Left colon (tissue), 2 donors: ENCODE results near the gene SHB. TPM values are rescaled to one million over a fixed set of nuclear protein-coding genes. Genes with fewer than 3 reads are reported as not detected.

ENCODE experiments used
- ATAC-seq: fragments of 200-7000 bp; cut with Tn5 transposase; one replicate; pipeline ENCODE4 v1.9.1; 2020; ENCODE audit warnings: mild to moderate bottlenecking, moderate library complexity
- DNase-seq, 2 donors: peaks; one replicate each; pipeline ENCODE4 v3.0.0-alpha.2; 2020
- intact Hi-C, 2 donors: fragments of 100-400 bp; cut with DNase I in 1 of 2; cut with micrococcal nuclease in 1 of 2; formaldehyde crosslinking; loops; one replicate each; pipeline versions ENCODE4 v1.11.2 to v1.14.0; 2022; cut with DNase I, micrococcal nuclease
- total RNA-seq, 2 donors: library from RNA; stranded (reverse); fragmentation: NEBNext Ultra II Directional; extraction: Animal tissue kit (Norgen Biotek cat#: 25700); gene quantifications; one replicate each; pipeline ENCODE4 v1.2.1, GENCODE V29; 2021
- donor health status: DM: no; HTN: no; CAD: no.
- donor health status: DM: yes; HTN: yes; CAD: no.

The SHB gene
- total RNA-seq, 2 donors from 2014 or later: 19.6 to 26.2 TPM

DNA sequence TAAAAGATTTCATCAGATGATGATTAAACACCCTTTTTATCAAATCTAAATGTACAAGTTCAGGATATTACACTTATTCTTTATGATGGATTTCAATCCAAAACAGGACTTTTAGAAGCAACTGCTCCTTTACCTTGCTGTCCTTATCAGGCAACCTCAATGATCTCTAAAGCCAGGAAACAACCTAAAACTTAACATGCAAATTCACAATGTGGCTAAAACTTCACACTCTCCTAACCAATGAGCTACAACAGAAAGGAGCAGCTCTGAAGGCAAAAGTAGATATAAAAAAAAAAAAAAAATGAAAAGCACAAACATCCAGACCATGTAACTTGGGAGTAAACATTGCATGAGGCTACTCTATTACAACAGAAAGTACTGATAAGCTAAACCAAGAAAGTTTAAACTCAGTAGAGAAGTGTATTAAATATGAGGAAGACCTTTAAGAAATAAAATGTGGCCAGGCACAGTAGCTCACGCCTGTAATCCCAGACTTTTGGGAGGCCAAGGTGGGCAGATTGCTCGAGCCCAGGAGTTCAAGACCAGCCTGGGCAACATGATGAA, 188.0 kb downstream of the SHB start:
- intact Hi-C loops: no loop called here

DNA sequence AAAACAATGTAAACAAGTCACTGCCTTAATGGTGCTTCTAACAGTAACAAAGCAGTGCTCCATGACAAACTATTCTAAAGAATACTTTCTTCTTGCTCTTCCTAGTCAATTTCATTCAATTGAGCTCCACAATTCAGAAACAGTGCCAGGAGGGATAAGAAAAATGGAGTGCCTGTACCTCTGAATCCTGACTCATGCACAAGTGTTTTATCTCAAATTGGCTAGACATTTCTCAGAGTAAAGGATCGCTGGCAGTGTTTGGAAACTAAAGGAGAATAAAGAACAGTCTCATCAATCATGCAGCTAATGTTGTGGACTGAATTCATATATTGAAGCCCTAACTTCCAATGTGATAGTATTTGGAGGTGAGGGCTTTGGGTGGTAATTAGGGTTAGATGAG, 192.7 kb downstream of the SHB start:
- no peak for ATAC-seq
- intact Hi-C loops: no loop called here
- DNase-seq: no peak

More for the DNA sequence above, 188.0 kb downstream of the SHB start:
- no peak for DNase-seq
- ATAC-seq: no peak

DNA sequence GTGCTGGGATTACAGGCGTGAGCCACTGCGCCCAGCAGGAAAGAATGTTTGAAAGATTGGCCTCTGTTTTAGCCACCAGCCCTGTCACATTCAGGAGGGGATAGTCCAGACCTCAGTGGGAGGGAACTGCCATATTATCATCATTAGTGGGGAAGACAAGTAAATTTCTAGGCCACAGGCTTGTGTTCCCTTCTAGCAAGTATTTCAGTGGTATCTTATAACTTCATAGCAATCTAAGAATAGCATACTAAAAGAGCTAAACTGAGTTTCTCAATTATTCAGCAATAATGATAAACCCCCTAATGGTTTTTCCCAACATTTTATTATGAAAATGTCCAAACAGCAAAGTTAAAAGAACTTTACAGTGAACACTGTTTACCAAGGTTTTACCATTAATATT, 195.1 kb downstream of the SHB start:
- intact Hi-C loops: no loop called here
- ATAC-seq: no peak

DNA sequence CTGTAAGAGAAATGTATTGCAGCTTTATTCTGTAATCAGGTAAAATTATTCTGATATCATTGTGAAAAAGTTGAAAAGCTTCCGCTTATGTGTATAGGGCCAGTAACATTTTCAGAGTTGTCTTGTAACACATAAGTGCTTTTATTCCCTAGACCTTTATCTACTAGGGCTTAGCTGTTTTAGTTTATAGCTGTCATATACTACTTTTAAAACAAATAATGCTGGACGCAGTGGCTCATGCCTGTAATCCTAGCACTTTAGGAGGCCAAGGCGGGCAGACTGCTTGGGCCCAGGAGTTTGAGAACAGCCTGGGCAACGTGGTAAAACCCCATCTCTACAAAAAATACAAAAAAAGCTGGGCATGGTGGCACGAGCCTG, 198.2 kb downstream of the SHB start:
- DNase-seq (peak in 1 of 2 donors; percentile 19), ATAC-seq (peak; percentile 97)
- intact Hi-C loops: no loop called here

More for the DNA sequence above, 195.1 kb downstream of the SHB start:
- DNase-seq: no peak

DNA sequence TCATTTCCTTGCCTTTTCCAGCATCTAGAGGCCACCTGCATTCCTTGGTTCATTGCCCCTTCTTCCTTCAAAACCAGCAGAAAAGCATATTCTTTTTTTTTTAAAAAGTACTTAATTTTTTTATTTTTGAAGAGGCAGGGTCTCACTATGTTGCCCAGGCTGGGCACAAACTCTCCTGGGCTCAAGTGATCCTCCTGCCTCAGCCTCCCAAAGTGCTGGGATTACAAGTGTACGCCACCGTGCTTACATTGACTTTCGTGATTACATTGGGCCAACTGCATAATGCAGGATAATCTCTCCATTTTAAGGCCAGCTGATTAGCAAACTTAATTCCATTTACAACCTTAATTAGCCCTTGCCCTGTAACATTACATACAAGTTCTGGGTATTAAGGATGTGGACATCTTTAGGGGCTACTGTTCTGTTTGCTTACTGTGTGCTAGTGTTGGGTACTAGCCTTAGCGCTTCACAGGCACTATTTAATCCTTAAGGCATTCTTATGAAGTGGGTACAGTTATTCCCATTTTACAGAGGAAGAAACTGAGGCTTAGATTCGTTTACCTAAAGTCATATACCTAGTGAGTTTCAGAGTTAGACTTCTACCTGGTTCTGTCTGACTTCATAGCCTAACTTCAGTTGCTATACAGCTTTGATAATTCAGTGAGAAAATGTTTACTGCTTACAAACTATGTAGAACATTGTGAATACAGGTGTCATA, 198.8 kb downstream of the SHB start:
- ATAC-seq (no peak), DNase-seq (no peak)
- intact Hi-C loops: no loop called here

Other genes with a start within 250 kb of the SHB start
- 10 to 100 TPM; 19.8 to 23.4 TPM for gene SLC25A51, start 165.1 kb downstream of the SHB start, total RNA-seq